ENCODE data around the gene RABL2A.
"Not testable (repeated sequence)": the region's sequence is repeated elsewhere in the genome, so short reads cannot be mapped to it uniquely, and the experiment has no call there.

RABL2A gene

GRCh38 chr2:113636226-113636625 lies 9.2 kb downstream of the RABL2A start:
- H4K20me1 ChIP-seq (ENCODE audit: control insufficient read depth, insufficient read depth, low read depth, low read length); H3F3A ChIP-seq (ENCODE audit: control insufficient read depth, insufficient read depth); H3K79me2 ChIP-seq (ENCODE audit: control insufficient read depth, low read length); H3K27ac ChIP-seq (ENCODE audit: low read depth, low read length); H3K9me2 ChIP-seq (replicated peaks; ENCODE audit: control insufficient read depth, low read length); H3K4me2 ChIP-seq (ENCODE audit: low read length); H3K4me1 ChIP-seq (ENCODE audit: control insufficient read depth, low read length); H3K9me3 ChIP-seq (ENCODE audit: control insufficient read depth, insufficient read depth, low read length); H3K27me3 ChIP-seq (ENCODE audit: control insufficient read depth, low read length); H3K4me3 ChIP-seq (ENCODE audit: low read length); H3K36me3 ChIP-seq (ENCODE audit: control insufficient read depth, low read length): not testable (repeated sequence)

GRCh38 chr2:113638084-113638483 lies 11.0 kb downstream of the RABL2A start:
- H3K4me3 ChIP-seq (ENCODE audit: low read length); H3K9me2 ChIP-seq (replicated peaks; ENCODE audit: control insufficient read depth, low read length); H3K4me1 ChIP-seq (ENCODE audit: control insufficient read depth, low read length); H3K36me3 ChIP-seq (ENCODE audit: control insufficient read depth, low read length); H3F3A ChIP-seq (ENCODE audit: control insufficient read depth, insufficient read depth); H3K9me3 ChIP-seq (ENCODE audit: control insufficient read depth, insufficient read depth, low read length); H3K4me2 ChIP-seq (ENCODE audit: low read length); H3K27me3 ChIP-seq (ENCODE audit: control insufficient read depth, low read length); H3K79me2 ChIP-seq (ENCODE audit: control insufficient read depth, low read length); H3K27ac ChIP-seq (ENCODE audit: low read depth, low read length); H4K20me1 ChIP-seq (ENCODE audit: control insufficient read depth, insufficient read depth, low read depth, low read length): not testable (repeated sequence)

GRCh38 chr2:113646217-113646616 lies 19.2 kb downstream of the RABL2A start:
- not testable (repeated sequence) for H3K79me2 ChIP-seq (ENCODE audit: control insufficient read depth, low read length)

GRCh38 chr2:113650834-113651815 lies 24.1 kb downstream of the RABL2A start:
- not testable (repeated sequence) for H3K27me3 ChIP-seq (ENCODE audit: control insufficient read depth, low read length); H4K20me1 ChIP-seq (ENCODE audit: control insufficient read depth, insufficient read depth, low read depth, low read length); H3K9me3 ChIP-seq (ENCODE audit: control insufficient read depth, insufficient read depth, low read length); H3K4me1 ChIP-seq (ENCODE audit: control insufficient read depth, low read length); H3K4me3 ChIP-seq (ENCODE audit: low read length); H3F3A ChIP-seq (ENCODE audit: control insufficient read depth, insufficient read depth); H3K4me2 ChIP-seq (ENCODE audit: low read length); H3K36me3 ChIP-seq (ENCODE audit: control insufficient read depth, low read length); H3K79me2 ChIP-seq (ENCODE audit: control insufficient read depth, low read length); H3K27ac ChIP-seq (ENCODE audit: low read depth, low read length); H3K9me2 ChIP-seq (replicated peaks; ENCODE audit: control insufficient read depth, low read length)

More at GRCh38 chr2:113646217-113646616, 19.2 kb downstream of the RABL2A start:
- H3K4me1 ChIP-seq (ENCODE audit: control insufficient read depth, low read length); H3K4me3 ChIP-seq (ENCODE audit: low read length); H4K20me1 ChIP-seq (ENCODE audit: control insufficient read depth, insufficient read depth, low read depth, low read length); H3K27me3 ChIP-seq (ENCODE audit: control insufficient read depth, low read length); H3K27ac ChIP-seq (ENCODE audit: low read depth, low read length); H3F3A ChIP-seq (ENCODE audit: control insufficient read depth, insufficient read depth); H3K36me3 ChIP-seq (ENCODE audit: control insufficient read depth, low read length); H3K9me3 ChIP-seq (ENCODE audit: control insufficient read depth, insufficient read depth, low read length); H3K9me2 ChIP-seq (replicated peaks; ENCODE audit: control insufficient read depth, low read length); H3K4me2 ChIP-seq (ENCODE audit: low read length): not testable (repeated sequence)

- not testable (repeated sequence) for H3F3A ChIP-seq (ENCODE audit: control insufficient read depth, insufficient read depth); H3K79me2 ChIP-seq (ENCODE audit: control insufficient read depth, low read length); H3K36me3 ChIP-seq (ENCODE audit: control insufficient read depth, low read length); H3K9me2 ChIP-seq (replicated peaks; ENCODE audit: control insufficient read depth, low read length); H3K4me1 ChIP-seq (ENCODE audit: control insufficient read depth, low read length); H4K20me1 ChIP-seq (ENCODE audit: control insufficient read depth, insufficient read depth, low read depth, low read length); H3K27ac ChIP-seq (ENCODE audit: low read depth, low read length); H3K27me3 ChIP-seq (ENCODE audit: control insufficient read depth, low read length); H3K4me2 ChIP-seq (ENCODE audit: low read length); H3K4me3 ChIP-seq (ENCODE audit: low read length); H3K9me3 ChIP-seq (ENCODE audit: control insufficient read depth, insufficient read depth, low read length)
These were observed 25.5 kb downstream of the RABL2A start for GRCh38 chr2:113652599-113652998.

GRCh38 chr2:113656031-113656624 lies 29.1 kb downstream of the RABL2A start:
- H3F3A ChIP-seq (ENCODE audit: control insufficient read depth, insufficient read depth); H3K27ac ChIP-seq (ENCODE audit: low read depth, low read length); H4K20me1 ChIP-seq (ENCODE audit: control insufficient read depth, insufficient read depth, low read depth, low read length); H3K9me2 ChIP-seq (replicated peaks; ENCODE audit: control insufficient read depth, low read length); H3K27me3 ChIP-seq (ENCODE audit: control insufficient read depth, low read length); H3K36me3 ChIP-seq (ENCODE audit: control insufficient read depth, low read length); H3K79me2 ChIP-seq (ENCODE audit: control insufficient read depth, low read length); H3K4me1 ChIP-seq (ENCODE audit: control insufficient read depth, low read length); H3K9me3 ChIP-seq (ENCODE audit: control insufficient read depth, insufficient read depth, low read length); H3K4me3 ChIP-seq (ENCODE audit: low read length): not testable (repeated sequence)
- H3K4me2 ChIP-seq (ENCODE audit: low read length), result 0 out of 2 replicates have a peak overlapping the region, but pooled peaks have one; percentile 26

GRCh38 chr2:113657735-113658134 lies 30.7 kb downstream of the RABL2A start:
- not testable (repeated sequence) for H3K27ac ChIP-seq (ENCODE audit: low read depth, low read length)

More at GRCh38 chr2:113657735-113658134, 30.7 kb downstream of the RABL2A start:
- not testable (repeated sequence) for H3K4me3 ChIP-seq (ENCODE audit: low read length); H3K36me3 ChIP-seq (ENCODE audit: control insufficient read depth, low read length); H3K27me3 ChIP-seq (ENCODE audit: control insufficient read depth, low read length); H4K20me1 ChIP-seq (ENCODE audit: control insufficient read depth, insufficient read depth, low read depth, low read length); H3K9me3 ChIP-seq (ENCODE audit: control insufficient read depth, insufficient read depth, low read length); H3K9me2 ChIP-seq (replicated peaks; ENCODE audit: control insufficient read depth, low read length); H3F3A ChIP-seq (ENCODE audit: control insufficient read depth, insufficient read depth); H3K4me1 ChIP-seq (ENCODE audit: control insufficient read depth, low read length); H3K79me2 ChIP-seq (ENCODE audit: control insufficient read depth, low read length); H3K4me2 ChIP-seq (ENCODE audit: low read length)
